GM19438 (cell line): Measurements from ENCODE around the gene CYP26A1.

ENCODE experiments used
- ATAC-seq: cut with Tn5 transposase; IDR thresholded peaks from one replicate; pipeline ENCODE4 v1.9.1; 2021; ENCODE audit warnings: low read depth; ENCODE audit not compliant: unreplicated experiment

The CYP26A1 gene

GRCh38 chr10:93110472-93111146 lies 36.9 kb downstream of the CYP26A1 start:
- peak; percentile 76 for ATAC-seq

- ATAC-seq: no peak
Measured at GRCh38 chr10:93113042-93113441, 39.3 kb downstream of the CYP26A1 start.

GRCh38 chr10:93115661-93116383 lies 42.1 kb downstream of the CYP26A1 start:
- ATAC-seq: peak; percentile 64

DNA sequence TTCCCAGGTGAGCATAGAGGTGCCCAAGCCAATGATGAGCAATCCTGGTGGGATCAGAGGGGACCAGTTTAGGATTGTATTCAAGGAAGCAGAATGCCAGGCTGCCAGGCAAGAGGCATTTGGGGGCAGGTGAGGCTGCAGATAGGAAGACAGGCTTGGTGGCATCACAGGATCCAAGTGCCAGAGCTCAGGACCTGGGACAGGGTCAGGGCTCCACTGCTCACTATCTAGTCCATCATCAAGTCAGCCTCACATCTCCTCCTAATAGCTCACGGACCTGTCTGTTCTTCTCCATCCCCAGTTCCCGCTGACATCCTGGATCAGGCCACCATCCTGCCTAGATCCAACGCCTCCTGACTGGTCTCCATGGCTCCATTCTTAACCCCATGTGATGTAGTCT lies 47.6 kb downstream of the CYP26A1 start:
- no peak for ATAC-seq

DNA sequence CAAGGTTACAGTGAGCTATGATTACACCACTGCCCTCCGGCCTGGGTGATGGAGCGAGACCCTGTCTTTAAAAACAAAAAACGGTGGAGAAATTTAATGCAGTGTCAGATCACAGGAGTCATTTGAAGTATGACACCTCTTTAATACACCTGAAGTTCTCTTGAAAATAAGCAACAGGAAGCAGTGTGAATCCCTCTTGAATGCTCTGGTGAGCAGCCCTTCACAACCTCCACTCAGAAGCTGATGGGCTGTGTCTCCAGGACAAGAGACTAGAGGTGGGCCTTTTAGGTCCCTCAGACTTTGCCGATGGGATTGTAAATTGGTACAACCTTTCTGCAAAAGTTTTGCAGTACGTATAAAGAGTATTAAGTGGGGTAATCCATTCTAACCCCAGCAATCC lies 50.1 kb downstream of the CYP26A1 start:
- ATAC-seq: no peak

DNA sequence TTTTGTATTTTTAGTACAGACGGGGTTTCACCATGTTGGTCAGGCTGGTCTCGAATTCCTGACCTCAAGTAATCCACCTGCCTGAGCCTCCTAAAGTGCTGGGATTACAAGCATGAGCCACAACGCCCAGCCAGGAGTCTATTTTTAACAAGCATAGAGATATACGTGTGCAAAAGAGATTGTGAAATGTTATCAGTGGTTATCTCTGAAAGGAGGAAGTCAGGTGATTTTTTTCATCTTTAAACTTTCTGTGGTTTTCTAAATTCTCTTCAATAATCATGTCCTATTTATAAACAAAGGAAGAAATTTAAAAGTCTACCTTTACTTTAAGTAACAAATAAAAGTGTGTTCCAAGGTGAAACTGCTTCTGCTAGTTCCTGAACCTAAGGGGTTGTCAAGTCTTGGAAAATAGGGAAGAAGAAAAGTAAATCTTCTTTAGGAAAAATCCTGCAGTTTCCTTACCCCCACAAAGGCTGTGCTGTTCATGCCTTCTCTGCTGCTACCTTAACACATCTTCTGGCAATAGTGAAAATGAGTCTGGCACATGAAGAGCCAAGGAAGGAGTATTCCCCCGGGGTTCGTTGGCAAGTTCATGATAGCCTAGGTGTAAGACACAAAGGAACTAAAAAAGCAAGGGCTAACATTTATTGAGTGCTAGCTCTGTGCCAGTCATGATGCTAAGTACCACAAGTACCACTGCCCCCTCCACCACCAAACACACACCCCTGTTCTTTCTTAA lies 51.1 kb downstream of the CYP26A1 start:
- peak; percentile 65 for ATAC-seq

- ATAC-seq: no peak
Measured at GRCh38 chr10:93125966-93126365, 52.3 kb downstream of the CYP26A1 start.

GRCh38 chr10:93126483-93127052 lies 52.9 kb downstream of the CYP26A1 start:
- no peak for ATAC-seq
